SK-N-SH (cell line): ENCODE measurements around the gene HERC4. TPM values are rescaled to one million over a fixed set of nuclear protein-coding genes. Genes with fewer than 3 reads are reported as not detected.

Experiments
- CTCF ChIA-PET: fragments of 300-600, 350-600 bp; formaldehyde crosslinking; extraction: SDS; loops from one replicate; lab custom pipeline; 2021; lab: Yijun Ruan, JAX
- POLR2A ChIA-PET: fragments of 350-600 bp; sonication (Branson Sonifier 250); formaldehyde crosslinking; extraction: SDS; loops from one replicate; lab custom pipeline; 2020; ENCODE audit warnings: antibody characterized with exemption, inconsistent platforms; lab: Yijun Ruan, JAX
- DNase-seq: peaks from one replicate; pipeline ENCODE4 v3.0.0; 2012
- H2AFZ ChIP-seq: fragments of 200-600 bp; sonication (generic); 2 replicates; pipeline ENCODE4 v1.8.1; 2016; ENCODE audit warnings: antibody characterized with exemption, mild to moderate bottlenecking, low read depth
- H3F3A ChIP-seq: fragments of 200-600 bp; sonication (generic); replicated peaks from 2 replicates; pipeline ENCODE3; 2016; ENCODE audit warnings: antibody characterized with exemption, mild to moderate bottlenecking; ENCODE audit not compliant: insufficient read depth
- H3K27ac ChIP-seq, 2 experiments: fragments of 200-500 bp in 1 of 2; fragments of 200-600 bp in 1 of 2; sonication (Bioruptor generic) in 1 of 2; sonication (generic), shearing (Covaris generic) in 1 of 2; 2 replicates each; pipeline versions ENCODE4 v1.5.1 to v1.6.1; 2014 to 2016; ENCODE audit warnings: low read depth in 2 of 2, inconsistent platforms in 1 of 2, low read length in 1 of 2, mild to moderate bottlenecking in 1 of 2, mixed read lengths in 1 of 2
- H3K27me3 ChIP-seq: fragments of 200-600 bp; sonication (generic), shearing (Covaris generic); 2 replicates; pipeline ENCODE4 v1.6.1; 2016; ENCODE audit warnings: mixed run types; ENCODE audit not compliant: insufficient read depth
- H3K36me3 ChIP-seq, 2 experiments: fragments of 200-500 bp in 1 of 2; fragments of 200-600 bp in 1 of 2; sonication (Bioruptor generic) in 1 of 2; sonication (generic) in 1 of 2; replicated peaks in 1 of 2; 2 replicates each; pipeline versions ENCODE3 to v1.5.1; 2014 to 2016; ENCODE audit warnings: low read length in 1 of 2, mild to moderate bottlenecking in 1 of 2; ENCODE audit not compliant: insufficient read depth in 2 of 2, control insufficient read depth in 1 of 2
- H3K4me1 ChIP-seq, 2 experiments: fragments of 200-500 bp in 1 of 2; fragments of 200-600 bp in 1 of 2; sonication (Bioruptor generic) in 1 of 2; sonication (generic), shearing (Covaris generic) in 1 of 2; 2 replicates each; pipeline versions ENCODE4 v1.5.1 to v1.6.1; 2014 to 2016; ENCODE audit warnings: low read depth in 1 of 2, low read length in 1 of 2, mixed run types in 1 of 2; ENCODE audit not compliant: insufficient read depth in 2 of 2, control insufficient read depth in 1 of 2
- H3K4me2 ChIP-seq: fragments of 200-600 bp; sonication (generic), shearing (Covaris generic); 2 replicates; pipeline ENCODE4 v1.6.1; 2017; ENCODE audit warnings: mixed run types
- H3K4me3 ChIP-seq, 2 experiments: fragments of 200-500 bp in 1 of 2; fragments of 200-600 bp in 1 of 2; sonication (Bioruptor generic) in 1 of 2; sonication (generic), shearing (Covaris generic) in 1 of 2; 2 replicates each; pipeline versions ENCODE4 v1.5.1 to v1.8.1; 2014 to 2016; ENCODE audit warnings: low read depth in 2 of 2, inconsistent platforms in 1 of 2, low read length in 1 of 2, mild to moderate bottlenecking in 1 of 2, mixed read lengths in 1 of 2, moderate library complexity in 1 of 2
- H3K79me2 ChIP-seq: fragments of 200-600 bp; sonication (generic); 2 replicates; pipeline ENCODE4 v1.8.1; 2017; ENCODE audit warnings: mild to moderate bottlenecking; ENCODE audit not compliant: insufficient read depth
- H3K9ac ChIP-seq: fragments of 200-600 bp; sonication (generic); 2 replicates; pipeline ENCODE4 v1.6.1; 2017; ENCODE audit warnings: mixed run types
- H3K9me2 ChIP-seq: fragments of 200-600 bp; sonication (generic); 2 replicates; pipeline ENCODE4 v1.6.1; 2017; ENCODE audit warnings: mixed run types
- H3K9me3 ChIP-seq: fragments of 200-600 bp; sonication (generic); 2 replicates; pipeline ENCODE4 v1.6.1; 2017; ENCODE audit warnings: mixed run types, mild to moderate bottlenecking, moderate library complexity
- H4K20me1 ChIP-seq: fragments of 200-600 bp; sonication (generic); 2 replicates; pipeline ENCODE4 v1.6.1; 2017; ENCODE audit warnings: mild to moderate bottlenecking, mixed run types; ENCODE audit not compliant: insufficient read depth
- CHD2 ChIP-seq: fragments of 150-350 bp; IDR thresholded peaks from 2 replicates; pipeline ENCODE4 v1.6.1; 2018; ENCODE audit warnings: low read length; ENCODE audit not compliant: partially characterized antibody
- ELF1 ChIP-seq: IDR thresholded peaks from 2 replicates; pipeline ENCODE4 v1.4.0; 2012
- EP300 ChIP-seq, 2 experiments: IDR thresholded peaks; 2 replicates each; pipeline versions ENCODE4 v1.4.0 to v1.6.1; 2012; ENCODE audit warnings: borderline replicate concordance in 1 of 2, low read depth in 1 of 2, low read length in 1 of 2
- FOSL2 ChIP-seq: IDR thresholded peaks from 2 replicates; pipeline ENCODE4 v1.4.0; 2012; ENCODE audit warnings: low read depth, mild to moderate bottlenecking, moderate library complexity, borderline replicate concordance
- GABPA ChIP-seq: IDR thresholded peaks from 2 replicates; pipeline ENCODE4 v1.4.0; 2012; ENCODE audit warnings: low read depth, mild to moderate bottlenecking
- GATA2 ChIP-seq: sonication (generic); formaldehyde crosslinking; IDR thresholded peaks from 2 replicates; pipeline ENCODE4 v1.5.0; 2020; ENCODE audit warnings: mild to moderate bottlenecking, missing genetic modification reagents
- NFIC ChIP-seq: IDR thresholded peaks from 2 replicates; pipeline ENCODE4 v1.4.0; 2012; ENCODE audit warnings: borderline replicate concordance
- NRF1 ChIP-seq: IDR thresholded peaks from 2 replicates; pipeline ENCODE4 v1.6.1; 2012; ENCODE audit warnings: low read depth, mild to moderate bottlenecking, low read length
- RCOR1 ChIP-seq: fragments of 150-350 bp; IDR thresholded peaks from 2 replicates; pipeline ENCODE4 v1.6.1; 2017; ENCODE audit warnings: antibody characterized with exemption, low read length
- RFX5 ChIP-seq: IDR thresholded peaks from 2 replicates; pipeline ENCODE4 v1.6.1; 2012; ENCODE audit warnings: mild to moderate bottlenecking, improper control_type of control experiment, low read length
- SIN3A ChIP-seq: IDR thresholded peaks from 2 replicates; pipeline ENCODE4 v1.6.1; 2012; ENCODE audit warnings: low read depth, mild to moderate bottlenecking, low read length, moderate library complexity, borderline replicate concordance
- SMC3 ChIP-seq: IDR thresholded peaks from 2 replicates; pipeline ENCODE4 v1.6.1; 2012; ENCODE audit warnings: low read depth, low read length, improper control_type of control experiment
- TCF12 ChIP-seq: IDR thresholded peaks from 2 replicates; pipeline ENCODE4 v1.4.0; 2012
- YY1 ChIP-seq: IDR thresholded peaks from 2 replicates; pipeline ENCODE4 v1.4.0; 2012; ENCODE audit warnings: low read depth, mild to moderate bottlenecking
- WGBS: methylation state at CpG from one replicate; pipeline ENCODE4 v1.1.6; 2017; ENCODE audit warnings: low lambda C conversion rate; 5-methylcytosine and 5-hydroxymethylcytosine counted together
- polyA plus RNA-seq, 3 experiments: library from polyadenylated mRNA; depleted of rRNA; stranded (reverse); fragments of >200 nt; gene quantifications; 2 replicates each; pipeline ENCODE4 v1.2.3, GENCODE V29; 2012
- TF ChIP-seq, protein P1 (sequence below): IDR thresholded peaks from 2 replicates; pipeline ENCODE4 v1.6.1; 2012; ENCODE audit warnings: mild to moderate bottlenecking, low read depth, low read length, moderate library complexity
- TF ChIP-seq, protein P2 (sequence below): IDR thresholded peaks from 2 replicates; pipeline ENCODE4 v1.4.0; 2012; ENCODE audit warnings: low read depth
- TF ChIP-seq, protein P3 (sequence below): IDR thresholded peaks from 2 replicates; pipeline ENCODE4; 2012
- TF ChIP-seq, protein P4 (sequence below): IDR thresholded peaks from 2 replicates; pipeline ENCODE4 v1.4.0; 2012; ENCODE audit warnings: low read depth, borderline replicate concordance
- TF ChIP-seq, protein P5 (sequence below): IDR thresholded peaks from 2 replicates; pipeline ENCODE4 v1.4.0; 2012; ENCODE audit warnings: low read depth, borderline replicate concordance

HERC4 gene
- polyA plus RNA-seq, 1 of the 3 experiments (the other 2 are of a cell fraction) = 16.2 TPM

DNA sequence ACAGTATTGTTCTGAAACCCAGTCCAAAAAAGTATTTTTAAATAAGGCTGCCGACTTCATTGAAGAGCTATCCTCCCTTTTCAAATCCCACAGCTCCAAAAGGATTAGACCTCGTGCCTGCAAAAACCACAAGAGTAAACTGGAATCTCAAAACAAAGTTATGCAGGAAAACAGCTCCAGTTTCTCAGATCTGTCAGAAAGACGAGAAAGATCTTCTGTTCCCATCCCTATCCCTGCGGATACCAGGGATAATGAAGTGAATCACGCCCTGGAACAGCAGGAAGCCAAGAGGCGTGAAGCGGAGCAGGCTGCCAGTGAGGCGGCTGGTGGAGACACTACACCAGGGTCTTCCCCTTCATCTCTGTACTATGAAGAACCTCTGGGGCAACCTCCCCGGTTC is 46.8 kb upstream of the HERC4 start:
- no peaks in the 10 kb centered on the region for H3K27me3 ChIP-seq
- ChIA-PET CTCF (interaction anchor here (1.3 kb wide), 1 partner anchor 267 kb away, joined by 3 read pairs; no protein-coding TSS in a partner anchor), POLR2A (no interaction called here)
- TF ChIP-seq NRF1 = no peak
- 83% methylated on average over 9 of the region's 9 CpGs for WGBS
- no peak overlapping the region for H3K4me3 ChIP-seq
- no peaks in the 10 kb centered on the region for H3K36me3 ChIP-seq
- H3F3A ChIP-seq = no peaks in the 10 kb centered on the region
- no peaks in the 10 kb centered on the region for H3K4me1 ChIP-seq
- H3K27ac ChIP-seq = no peak overlapping the region
- H4K20me1 ChIP-seq = no peaks in the 10 kb centered on the region
- H3K9me2 ChIP-seq = no peaks in the 10 kb centered on the region
- H3K9me3 ChIP-seq = no peaks in the 10 kb centered on the region
- no peak overlapping the region for H2AFZ ChIP-seq
- H3K79me2 ChIP-seq = no peaks in the 10 kb centered on the region
- no peak overlapping the region for H3K4me2 ChIP-seq
- H3K9ac ChIP-seq = no peak overlapping the region
- DNase-seq = no peak

DNA sequence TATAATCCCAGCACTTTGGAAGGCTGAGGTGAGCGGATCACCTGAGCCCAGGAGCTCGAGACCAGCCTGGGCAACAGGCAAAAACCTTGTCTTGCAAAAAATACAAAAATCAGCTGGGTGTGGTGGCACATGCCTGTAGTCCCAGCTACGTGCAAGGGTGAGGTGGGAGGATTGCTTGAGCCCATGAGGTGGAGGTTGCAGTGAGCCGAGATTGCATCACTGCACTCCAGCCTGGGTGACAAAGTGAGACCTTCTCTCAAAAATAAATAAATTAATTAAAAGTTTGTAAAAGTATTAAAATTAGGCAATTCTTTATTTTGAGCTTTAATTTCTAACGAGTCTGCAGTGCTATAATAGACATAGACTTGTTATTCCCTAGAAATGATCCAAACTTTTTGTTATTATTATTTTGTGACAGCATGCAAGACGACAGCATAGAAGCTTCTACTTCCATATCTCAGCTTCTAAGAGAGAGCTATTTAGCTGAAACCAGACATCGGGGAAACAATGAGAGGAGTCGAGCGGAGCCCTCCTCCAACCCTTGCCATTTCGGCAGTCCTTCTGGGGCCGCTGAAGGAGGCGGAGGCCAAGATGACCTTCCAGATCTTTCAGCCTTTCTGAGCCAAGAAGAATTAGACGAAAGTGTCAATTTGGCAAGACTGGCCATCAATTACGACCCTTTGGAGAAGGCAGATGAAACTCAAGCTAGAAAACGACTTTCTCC is 46.1 kb upstream of the HERC4 start:
- TF ChIP-seq CHD2 (no peak), TCF12 (no peak), SIN3A (no peak), GABPA (no peak), ELF1 (no peak), NRF1 (no peak), YY1 (no peak), RFX5 (no peak), SMC3 (no peak), RCOR1 (no peak), GATA2 (CRISPR knock-in tag) (no peak), EP300 (IDR thresholded peaks at IDR 0.05; ENCODE audit: borderline replicate concordance in 1 of 2, low read depth in 1 of 2, low read length in 1 of 2) (no peak), NFIC (no peak), FOSL2 (no peak)
- TF ChIP-seq, protein P1, sequence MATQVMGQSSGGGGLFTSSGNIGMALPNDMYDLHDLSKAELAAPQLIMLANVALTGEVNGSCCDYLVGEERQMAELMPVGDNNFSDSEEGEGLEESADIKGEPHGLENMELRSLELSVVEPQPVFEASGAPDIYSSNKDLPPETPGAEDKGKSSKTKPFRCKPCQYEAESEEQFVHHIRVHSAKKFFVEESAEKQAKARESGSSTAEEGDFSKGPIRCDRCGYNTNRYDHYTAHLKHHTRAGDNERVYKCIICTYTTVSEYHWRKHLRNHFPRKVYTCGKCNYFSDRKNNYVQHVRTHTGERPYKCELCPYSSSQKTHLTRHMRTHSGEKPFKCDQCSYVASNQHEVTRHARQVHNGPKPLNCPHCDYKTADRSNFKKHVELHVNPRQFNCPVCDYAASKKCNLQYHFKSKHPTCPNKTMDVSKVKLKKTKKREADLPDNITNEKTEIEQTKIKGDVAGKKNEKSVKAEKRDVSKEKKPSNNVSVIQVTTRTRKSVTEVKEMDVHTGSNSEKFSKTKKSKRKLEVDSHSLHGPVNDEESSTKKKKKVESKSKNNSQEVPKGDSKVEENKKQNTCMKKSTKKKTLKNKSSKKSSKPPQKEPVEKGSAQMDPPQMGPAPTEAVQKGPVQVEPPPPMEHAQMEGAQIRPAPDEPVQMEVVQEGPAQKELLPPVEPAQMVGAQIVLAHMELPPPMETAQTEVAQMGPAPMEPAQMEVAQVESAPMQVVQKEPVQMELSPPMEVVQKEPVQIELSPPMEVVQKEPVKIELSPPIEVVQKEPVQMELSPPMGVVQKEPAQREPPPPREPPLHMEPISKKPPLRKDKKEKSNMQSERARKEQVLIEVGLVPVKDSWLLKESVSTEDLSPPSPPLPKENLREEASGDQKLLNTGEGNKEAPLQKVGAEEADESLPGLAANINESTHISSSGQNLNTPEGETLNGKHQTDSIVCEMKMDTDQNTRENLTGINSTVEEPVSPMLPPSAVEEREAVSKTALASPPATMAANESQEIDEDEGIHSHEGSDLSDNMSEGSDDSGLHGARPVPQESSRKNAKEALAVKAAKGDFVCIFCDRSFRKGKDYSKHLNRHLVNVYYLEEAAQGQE = no peak
- TF ChIP-seq, protein P2, sequence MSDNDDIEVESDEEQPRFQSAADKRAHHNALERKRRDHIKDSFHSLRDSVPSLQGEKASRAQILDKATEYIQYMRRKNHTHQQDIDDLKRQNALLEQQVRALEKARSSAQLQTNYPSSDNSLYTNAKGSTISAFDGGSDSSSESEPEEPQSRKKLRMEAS = no peak
- TF ChIP-seq, protein P3, sequence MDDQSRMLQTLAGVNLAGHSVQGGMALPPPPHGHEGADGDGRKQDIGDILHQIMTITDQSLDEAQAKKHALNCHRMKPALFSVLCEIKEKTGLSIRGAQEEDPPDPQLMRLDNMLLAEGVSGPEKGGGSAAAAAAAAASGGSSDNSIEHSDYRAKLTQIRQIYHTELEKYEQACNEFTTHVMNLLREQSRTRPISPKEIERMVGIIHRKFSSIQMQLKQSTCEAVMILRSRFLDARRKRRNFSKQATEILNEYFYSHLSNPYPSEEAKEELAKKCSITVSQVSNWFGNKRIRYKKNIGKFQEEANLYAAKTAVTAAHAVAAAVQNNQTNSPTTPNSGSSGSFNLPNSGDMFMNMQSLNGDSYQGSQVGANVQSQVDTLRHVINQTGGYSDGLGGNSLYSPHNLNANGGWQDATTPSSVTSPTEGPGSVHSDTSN = no peak
- TF ChIP-seq, protein P4, sequence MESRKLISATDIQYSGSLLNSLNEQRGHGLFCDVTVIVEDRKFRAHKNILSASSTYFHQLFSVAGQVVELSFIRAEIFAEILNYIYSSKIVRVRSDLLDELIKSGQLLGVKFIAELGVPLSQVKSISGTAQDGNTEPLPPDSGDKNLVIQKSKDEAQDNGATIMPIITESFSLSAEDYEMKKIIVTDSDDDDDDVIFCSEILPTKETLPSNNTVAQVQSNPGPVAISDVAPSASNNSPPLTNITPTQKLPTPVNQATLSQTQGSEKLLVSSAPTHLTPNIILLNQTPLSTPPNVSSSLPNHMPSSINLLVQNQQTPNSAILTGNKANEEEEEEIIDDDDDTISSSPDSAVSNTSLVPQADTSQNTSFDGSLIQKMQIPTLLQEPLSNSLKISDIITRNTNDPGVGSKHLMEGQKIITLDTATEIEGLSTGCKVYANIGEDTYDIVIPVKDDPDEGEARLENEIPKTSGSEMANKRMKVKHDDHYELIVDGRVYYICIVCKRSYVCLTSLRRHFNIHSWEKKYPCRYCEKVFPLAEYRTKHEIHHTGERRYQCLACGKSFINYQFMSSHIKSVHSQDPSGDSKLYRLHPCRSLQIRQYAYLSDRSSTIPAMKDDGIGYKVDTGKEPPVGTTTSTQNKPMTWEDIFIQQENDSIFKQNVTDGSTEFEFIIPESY = no peak
- TF ChIP-seq, protein P5, sequence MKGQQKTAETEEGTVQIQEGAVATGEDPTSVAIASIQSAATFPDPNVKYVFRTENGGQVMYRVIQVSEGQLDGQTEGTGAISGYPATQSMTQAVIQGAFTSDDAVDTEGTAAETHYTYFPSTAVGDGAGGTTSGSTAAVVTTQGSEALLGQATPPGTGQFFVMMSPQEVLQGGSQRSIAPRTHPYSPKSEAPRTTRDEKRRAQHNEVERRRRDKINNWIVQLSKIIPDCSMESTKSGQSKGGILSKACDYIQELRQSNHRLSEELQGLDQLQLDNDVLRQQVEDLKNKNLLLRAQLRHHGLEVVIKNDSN = no peak
- TF ChIP-seq, all 33 proteins: peak for 0
- Histone ChIP-seq H3K9me2 (no peaks in the 10 kb centered on the region), H3K4me2 (no peak overlapping the region), H2AFZ (no peak overlapping the region), H3K27me3 (no peaks in the 10 kb centered on the region), H3K36me3 (no peaks in the 10 kb centered on the region), H3K4me3 (no peak overlapping the region), H3F3A (no peaks in the 10 kb centered on the region), H3K79me2 (no peaks in the 10 kb centered on the region), H3K27ac (no peak overlapping the region), H3K4me1 (no peaks in the 10 kb centered on the region), H3K9ac (no peak overlapping the region), H3K9me3 (no peaks in the 10 kb centered on the region), H4K20me1 (no peaks in the 10 kb centered on the region)
- 89% methylated on average over 15 of the region's 15 CpGs for WGBS
- ChIA-PET POLR2A (no interaction called here), CTCF (interaction anchor here (1.1 to 1.3 kb wide), 2 partner anchors 198 to 266 kb away, joined by 3 to 4 read pairs; no protein-coding TSS in a partner anchor)
- no peak for DNase-seq
